Natural killer cell (primary cell): ENCODE results near the gene HIGD2B. TPM values are rescaled to one million over a fixed set of nuclear protein-coding genes. Genes with fewer than 3 reads are reported as not detected.
"Not testable (repeated sequence)": the region's sequence is repeated elsewhere in the genome, so short reads cannot be mapped to it uniquely, and the experiment has no call there.

Experiments
- ATAC-seq, 3 donors: fragments of 150-1000 bp in 2 of 3; fragments of 200-7000 bp in 1 of 3; cut with Tn5 transposase; 1 replicate in 1 of 3; 2 replicates in 2 of 3; pipeline ENCODE4 v1.10.0; 2021; ENCODE audit warnings: mild to moderate bottlenecking in 2 of 3, moderate library complexity in 2 of 3
- DNase-seq, 2 donors: peaks; one replicate each; pipeline versions ENCODE4 v3.0.0 to v3.0.0-alpha.2; 2013 to 2021; ENCODE audit warnings: mixed read lengths in 1 of 2
- H3K27ac ChIP-seq: one replicate; pipeline ENCODE4 v1.5.1; 2013; ENCODE audit warnings: mild to moderate bottlenecking, low read length
- H3K27me3 ChIP-seq: one replicate; pipeline ENCODE4 v1.6.1; 2013; ENCODE audit warnings: low read length; ENCODE audit not compliant: control insufficient read depth, insufficient read depth
- H3K36me3 ChIP-seq: one replicate; pipeline ENCODE4 v1.6.1; 2013; ENCODE audit warnings: low read length; ENCODE audit not compliant: control insufficient read depth, insufficient read depth
- H3K4me1 ChIP-seq: one replicate; pipeline ENCODE4 v1.6.1; 2013; ENCODE audit warnings: low read length; ENCODE audit not compliant: control insufficient read depth, insufficient read depth
- H3K4me3 ChIP-seq: one replicate; pipeline ENCODE4 v1.5.1; 2013; ENCODE audit warnings: low read length
- H3K9me3 ChIP-seq: one replicate; pipeline ENCODE4 v1.6.1; 2013; ENCODE audit warnings: low read length; ENCODE audit not compliant: control insufficient read depth, insufficient read depth
- H3K27ac Mint-ChIP-seq, 2 donors: one replicate each; pipeline ENCODE4 v1.8.0; 2022; ENCODE audit warnings: mild to moderate bottlenecking in 2 of 2, mixed read lengths in 2 of 2, moderate library complexity in 1 of 2
- H3K27me3 Mint-ChIP-seq, 2 donors: one replicate each; pipeline ENCODE4 v1.8.0; 2022; ENCODE audit warnings: low read depth in 2 of 2, mixed read lengths in 2 of 2
- H3K36me3 Mint-ChIP-seq: one replicate; pipeline ENCODE4 v1.8.0; 2022; ENCODE audit warnings: mixed read lengths
- H3K4me1 Mint-ChIP-seq, 2 donors: one replicate each; pipeline ENCODE4 v1.8.0; 2022; ENCODE audit warnings: mixed read lengths in 2 of 2
- H3K4me3 Mint-ChIP-seq: one replicate; pipeline ENCODE4 v1.8.0; 2022; ENCODE audit warnings: mild to moderate bottlenecking, moderate library complexity, mixed read lengths
- H3K9me3 Mint-ChIP-seq, 2 donors: one replicate each; pipeline ENCODE4 v1.8.0; 2022; ENCODE audit warnings: mixed read lengths in 2 of 2
- WGBS: methylation state at CpG from one replicate; pipeline ENCODE4 v1.1.7; 2013; ENCODE audit warnings: missing lambda C conversion rate; ENCODE audit not compliant: insufficient coverage; 5-methylcytosine and 5-hydroxymethylcytosine counted together
- intact Hi-C: fragments of 100-400 bp; cut with micrococcal nuclease; formaldehyde crosslinking; loops from one replicate; pipeline ENCODE4 v1.14.2; 2022
- total RNA-seq, 4 donors: library from RNA; stranded (reverse); fragments of 120-200 nt in 1 of 4; gene quantifications; one replicate each; pipeline versions ENCODE4 v1.2.3 to v1.2.4, GENCODE V29; 2013 to 2022
- TF ChIP-seq, protein P1 (sequence below): fragments of 200-600 bp; IDR thresholded peaks from one replicate; pipeline ENCODE4 v1.8.0; 2022; ENCODE audit warnings: antibody characterized with exemption

The HIGD2B gene
- total RNA-seq, 3 donors from 2014 or later (not counting 1 experiment from before 2014, with no cell fraction given) = 0.88 to 1.8 (median 1.1) TPM

GRCh38 chr15:72727154-72727553 lies 41.2 kb upstream of the HIGD2B start:
- no peaks in the 10 kb centered on the region for H3K4me1 Mint-ChIP-seq
- H3K4me3 Mint-ChIP-seq = no peak overlapping the region
- H3K36me3 Mint-ChIP-seq = no peaks in the 10 kb centered on the region
- DNase-seq (no peak), ATAC-seq (no peak)
- intact Hi-C loops = no loop called here
- Histone ChIP-seq H3K4me3 (no peak overlapping the region), H3K36me3 (peaks cover 9% of the 10 kb centered on the region), H3K4me1 (no peaks in the 10 kb centered on the region), H3K9me3 (no peaks in the 10 kb centered on the region), H3K27ac (no peak overlapping the region), H3K27me3 (no peaks in the 10 kb centered on the region)
- no peak overlapping the region for H3K27ac Mint-ChIP-seq
- H3K9me3 Mint-ChIP-seq = no peaks in the 10 kb centered on the region
- TF ChIP-seq, protein P1, sequence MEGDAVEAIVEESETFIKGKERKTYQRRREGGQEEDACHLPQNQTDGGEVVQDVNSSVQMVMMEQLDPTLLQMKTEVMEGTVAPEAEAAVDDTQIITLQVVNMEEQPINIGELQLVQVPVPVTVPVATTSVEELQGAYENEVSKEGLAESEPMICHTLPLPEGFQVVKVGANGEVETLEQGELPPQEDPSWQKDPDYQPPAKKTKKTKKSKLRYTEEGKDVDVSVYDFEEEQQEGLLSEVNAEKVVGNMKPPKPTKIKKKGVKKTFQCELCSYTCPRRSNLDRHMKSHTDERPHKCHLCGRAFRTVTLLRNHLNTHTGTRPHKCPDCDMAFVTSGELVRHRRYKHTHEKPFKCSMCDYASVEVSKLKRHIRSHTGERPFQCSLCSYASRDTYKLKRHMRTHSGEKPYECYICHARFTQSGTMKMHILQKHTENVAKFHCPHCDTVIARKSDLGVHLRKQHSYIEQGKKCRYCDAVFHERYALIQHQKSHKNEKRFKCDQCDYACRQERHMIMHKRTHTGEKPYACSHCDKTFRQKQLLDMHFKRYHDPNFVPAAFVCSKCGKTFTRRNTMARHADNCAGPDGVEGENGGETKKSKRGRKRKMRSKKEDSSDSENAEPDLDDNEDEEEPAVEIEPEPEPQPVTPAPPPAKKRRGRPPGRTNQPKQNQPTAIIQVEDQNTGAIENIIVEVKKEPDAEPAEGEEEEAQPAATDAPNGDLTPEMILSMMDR = no peak
- no peaks in the 10 kb centered on the region for H3K27me3 Mint-ChIP-seq

- DNase-seq, H3K27me3 Mint-ChIP-seq, H3K4me3 Mint-ChIP-seq, H3K9me3 ChIP-seq, intact Hi-C loops, H3K36me3 ChIP-seq, H3K36me3 Mint-ChIP-seq, H3K9me3 Mint-ChIP-seq, H3K27me3 ChIP-seq, H3K27ac Mint-ChIP-seq, H3K4me3 ChIP-seq, ATAC-seq, H3K4me1 Mint-ChIP-seq, H3K4me1 ChIP-seq, H3K27ac ChIP-seq: not testable (repeated sequence)
- 100% methylated on average over 6 of the region's 6 CpGs for WGBS
These were observed 39.9 kb upstream of the HIGD2B start for GRCh38 chr15:72725851-72726250.

GRCh38 chr15:72725446-72725845 lies 39.5 kb upstream of the HIGD2B start:
- no peak overlapping the region for H3K27ac Mint-ChIP-seq
- WGBS = 100% methylated on average over 3 of the region's 3 CpGs
- no peak for ATAC-seq
- no peaks in the 10 kb centered on the region for H3K9me3 Mint-ChIP-seq
- no peaks in the 10 kb centered on the region for H3K27me3 Mint-ChIP-seq
- no peaks in the 10 kb centered on the region for H3K4me1 Mint-ChIP-seq
- H3K4me1 ChIP-seq = no peaks in the 10 kb centered on the region
- peaks cover 2% of the 10 kb centered on the region for H3K36me3 ChIP-seq
- no peaks in the 10 kb centered on the region for H3K27me3 ChIP-seq
- H3K27ac ChIP-seq = no peak overlapping the region
- intact Hi-C loops = no loop called here
- H3K4me3 ChIP-seq = no peak overlapping the region
- TF ChIP-seq, protein P1 = no peak
- no peak overlapping the region for H3K4me3 Mint-ChIP-seq
- DNase-seq = no peak
- H3K36me3 Mint-ChIP-seq = no peaks in the 10 kb centered on the region
- no peaks in the 10 kb centered on the region for H3K9me3 ChIP-seq

- Histone ChIP-seq H3K9me3 (no peaks in the 10 kb centered on the region), H3K4me3 (no peak overlapping the region), H3K36me3 (peaks cover 2% of the 10 kb centered on the region), H3K4me1 (no peaks in the 10 kb centered on the region), H3K27ac (no peak overlapping the region), H3K27me3 (no peaks in the 10 kb centered on the region)
- H3K27me3 Mint-ChIP-seq = no peaks in the 10 kb centered on the region
- no peak overlapping the region for H3K4me3 Mint-ChIP-seq
- intact Hi-C loops = loop anchor here (5.0 kb wide), 1 partner anchor 73 kb away; no protein-coding TSS in a partner anchor
- 93% methylated on average over 1 of the region's 1 CpG for WGBS
- no peaks in the 10 kb centered on the region for H3K36me3 Mint-ChIP-seq
- no peaks in the 10 kb centered on the region for H3K9me3 Mint-ChIP-seq
- no peak overlapping the region for H3K27ac Mint-ChIP-seq
- ATAC-seq (no peak), DNase-seq (no peak)
- TF ChIP-seq, protein P1 = no peak
- H3K4me1 Mint-ChIP-seq = no peaks in the 10 kb centered on the region
These were observed 38.0 kb upstream of the HIGD2B start for GRCh38 chr15:72724028-72724427.
